PC-9 (cell line): Measurements from ENCODE around the gene TPM2. TPM values are rescaled to one million over a fixed set of nuclear protein-coding genes. Genes with fewer than 3 reads are reported as not detected.

Experiments used
- BruUV-seq: library from RNA; stranded (reverse); fragments of 400-500 nt; replicated peaks from 2 replicates; lab custom pipeline; 2021; lab: Mats Ljungman, UMichigan
- CTCF ChIA-PET: fragments of 300-600 bp; sonication (Branson Sonifier 250); formaldehyde crosslinking; loops from one replicate; lab custom pipeline; 2022; ENCODE audit warnings: antibody characterized with exemption; lab: Charles Lee
- POLR2A ChIA-PET: fragments of 300-600 bp; sonication (Branson Sonifier 250); formaldehyde crosslinking; loops from one replicate; lab custom pipeline; 2022; ENCODE audit warnings: antibody characterized with exemption; ENCODE audit not compliant: unreplicated experiment; lab: Charles Lee
- DNase-seq, 2 experiments: peaks; one replicate each; pipeline versions ENCODE4 v3.0.0 to v3.0.0-alpha.2; 2015 to 2022; ENCODE audit warnings: mixed read lengths in 1 of 2
- H2AFZ ChIP-seq: fragments of 200-600 bp; sonication (generic); 2 replicates; pipeline ENCODE4 v1.8.1; 2017; ENCODE audit warnings: antibody characterized with exemption
- H3F3A ChIP-seq: fragments of 200-600 bp; sonication (generic); 2 replicates; pipeline ENCODE4 v1.8.1; 2017; ENCODE audit warnings: antibody characterized with exemption, mild to moderate bottlenecking, low read depth; ENCODE audit not compliant: insufficient read depth
- H3K27ac ChIP-seq: fragments of 200-600 bp; sonication (generic); 2 replicates; pipeline ENCODE4 v1.6.1; 2016; ENCODE audit warnings: mixed run types
- H3K27me3 ChIP-seq: fragments of 200-600 bp; sonication (generic); 2 replicates; pipeline ENCODE4 v1.6.1; 2016; ENCODE audit warnings: low read depth, mixed run types; ENCODE audit not compliant: insufficient read depth
- H3K36me3 ChIP-seq: fragments of 200-600 bp; sonication (generic); 2 replicates; pipeline ENCODE4 v1.6.1; 2016; ENCODE audit warnings: low read depth, mixed run types
- H3K4me1 ChIP-seq: fragments of 200-600 bp; sonication (generic); replicated peaks from 2 replicates; pipeline ENCODE4 v1.6.1; 2016; ENCODE audit warnings: mixed run types; ENCODE audit not compliant: insufficient read depth
- H3K4me2 ChIP-seq: fragments of 200-600 bp; sonication (generic); 2 replicates; pipeline ENCODE4 v1.6.1; 2017; ENCODE audit warnings: mixed run types
- H3K4me3 ChIP-seq: fragments of 200-600 bp; sonication (generic); 2 replicates; pipeline ENCODE4 v1.6.1; 2016; ENCODE audit warnings: mixed run types
- H3K79me2 ChIP-seq: fragments of 200-600 bp; sonication (generic); 2 replicates; pipeline ENCODE4 v1.6.1; 2017; ENCODE audit warnings: low read depth, mixed run types
- H3K9me2 ChIP-seq: fragments of 200-600 bp; sonication (generic); 2 replicates; pipeline ENCODE4 v1.8.1; 2017; ENCODE audit warnings: mild to moderate bottlenecking; ENCODE audit not compliant: insufficient read depth
- H3K9me3 ChIP-seq: fragments of 200-600 bp; sonication (generic); 2 replicates; pipeline ENCODE4 v1.8.1; 2016; ENCODE audit warnings: low read depth; ENCODE audit not compliant: insufficient read depth
- H4K20me1 ChIP-seq: fragments of 200-600 bp; sonication (generic); 2 replicates; pipeline ENCODE4 v1.8.1; 2017; ENCODE audit not compliant: insufficient read depth
- CTCF ChIP-seq: fragments of 200-600 bp; sonication (generic); conservative IDR thresholded peaks from 2 replicates; pipeline ENCODE4 v1.6.1; 2017; ENCODE audit warnings: mixed run types, antibody characterized with exemption, mild to moderate bottlenecking, moderate library complexity
- EZH2 ChIP-seq: fragments of 200-600 bp; sonication (generic); IDR thresholded peaks from 2 replicates; pipeline ENCODE4 v1.8.0; 2017; ENCODE audit warnings: antibody characterized with exemption, low read depth
- intact Hi-C: fragments of 100-400 bp; cut with micrococcal nuclease; formaldehyde crosslinking; loops from one replicate; pipeline ENCODE4 v1.10.0; 2022; ENCODE audit not compliant: unreplicated experiment
- total RNA-seq: library from RNA; stranded (reverse); gene quantifications from 2 replicates; pipeline ENCODE4 v1.2.3, GENCODE V29; 2021

The TPM2 gene
- total RNA-seq, 1 experiment from 2014 or later, result 30.5 TPM

GRCh38 chr9:35698231-35698630 is 8.5 kb upstream of the TPM2 start:
- Histone ChIP-seq H2AFZ (no peak overlapping the region), H3K79me2 (no peaks in the 10 kb centered on the region), H3K4me2 (no peak overlapping the region), H3F3A (no peaks in the 10 kb centered on the region), H3K9me3 (no peaks in the 10 kb centered on the region), H4K20me1 (no peaks in the 10 kb centered on the region), H3K27me3 (no peaks in the 10 kb centered on the region), H3K36me3 (no peaks in the 10 kb centered on the region), H3K4me3 (no peak overlapping the region), H3K9me2 (no peaks in the 10 kb centered on the region), H3K4me1 (no peaks in the 10 kb centered on the region), H3K27ac (no peak overlapping the region)
- BruUV-seq, result no TSS peak
- ChIA-PET POLR2A (interaction anchor here (0.7 kb wide), 1 partner anchor 25 kb away, joined by 4 read pairs; the partner anchor contains the start of gene CA9), CTCF (no interaction called here)
- no peak for DNase-seq
- intact Hi-C loops, result loop anchor here (5.0 kb wide), 1 partner anchor 41 kb away; the partner anchor contains the start of genes CCDC107 and RMRP
- no peak for TF ChIP-seq CTCF
- no peak for TF ChIP-seq EZH2

GRCh38 chr9:35697486-35697885 is 7.8 kb upstream of the TPM2 start:
- H4K20me1 ChIP-seq, result no peaks in the 10 kb centered on the region
- DNase-seq, result no peak
- BruUV-seq, result TSS peak; percentile 55
- H2AFZ ChIP-seq, result no peak overlapping the region
- no peak overlapping the region for H3K27ac ChIP-seq
- CTCF ChIA-PET, result interaction anchor here (1.2 to 1.4 kb wide), 3 partner anchors 34 to 37 kb away, joined by 3 to 6 read pairs (median 5); no protein-coding TSS in a partner anchor
- no peaks in the 10 kb centered on the region for H3K9me2 ChIP-seq
- H3K4me3 ChIP-seq, result no peak overlapping the region
- H3K4me2 ChIP-seq, result no peak overlapping the region
- H3K79me2 ChIP-seq, result no peaks in the 10 kb centered on the region
- no peaks in the 10 kb centered on the region for H3K27me3 ChIP-seq
- no peak for TF ChIP-seq EZH2
- no peak for TF ChIP-seq CTCF
- no peaks in the 10 kb centered on the region for H3K4me1 ChIP-seq
- intact Hi-C loops, result loop anchor here (5.0 kb wide), 1 partner anchor 40 kb away; the partner anchor contains the start of genes CCDC107 and RMRP
- H3K9me3 ChIP-seq, result no peaks in the 10 kb centered on the region
- no peaks in the 10 kb centered on the region for H3K36me3 ChIP-seq
- H3F3A ChIP-seq, result no peaks in the 10 kb centered on the region
- POLR2A ChIA-PET, result interaction anchor here (0.6 kb wide), 1 partner anchor 9 kb away, joined by 4 read pairs; no protein-coding TSS in a partner anchor

- H3K4me3 ChIP-seq, result no peak overlapping the region
- POLR2A ChIA-PET, result interaction anchor here (0.6 kb wide), 1 partner anchor 8 kb away, joined by 4 read pairs; no protein-coding TSS in a partner anchor
- no TSS peak for BruUV-seq
- intact Hi-C loops, result loop anchor here (5.0 kb wide), 1 partner anchor 39 kb away; the partner anchor contains the start of genes CCDC107 and RMRP
- H3K79me2 ChIP-seq, result no peaks in the 10 kb centered on the region
- H3F3A ChIP-seq, result no peaks in the 10 kb centered on the region
- H4K20me1 ChIP-seq, result no peaks in the 10 kb centered on the region
- H3K9me2 ChIP-seq, result no peaks in the 10 kb centered on the region
- H3K36me3 ChIP-seq, result no peaks in the 10 kb centered on the region
- peak; percentile 83 for TF ChIP-seq CTCF
- no peak for TF ChIP-seq EZH2
- no peaks in the 10 kb centered on the region for H3K4me1 ChIP-seq
- H3K27me3 ChIP-seq, result no peaks in the 10 kb centered on the region
- CTCF ChIA-PET, result interaction anchor here (0.7 to 1.4 kb wide), 8 partner anchors 31 to 74 kb away, joined by 3 to 8 read pairs (median 3); partner anchors contain the start of gene ARHGEF39
- DNase-seq, result peak in 1 of 2 experiments; percentile 35
- H3K27ac ChIP-seq, result no peak overlapping the region
- H3K4me2 ChIP-seq, result no peak overlapping the region
- no peak overlapping the region for H2AFZ ChIP-seq
- no peaks in the 10 kb centered on the region for H3K9me3 ChIP-seq
Observed at GRCh38 chr9:35696520-35697215, 6.9 kb upstream of the TPM2 start.
